B cell (primary cell): ENCODE data around the gene EIF1B. TPM values are rescaled to one million over a fixed set of nuclear protein-coding genes. Genes with fewer than 3 reads are reported as not detected.

Experiments
- ATAC-seq: fragments of 200-7000 bp; cut with Tn5 transposase; one replicate; pipeline ENCODE4 v1.10.0; 2021; ENCODE audit warnings: low read depth, mild to moderate bottlenecking, moderate number of reproducible peaks, moderate library complexity
- CTCF ChIA-PET: fragments of 350-600 bp; sonication (Branson Sonifier 250); formaldehyde crosslinking; loops from one replicate; lab custom pipeline; 2021; ENCODE audit warnings: antibody characterized with exemption, inconsistent platforms; lab: Charles Lee
- POLR2A ChIA-PET: fragments of 350-600 bp; sonication (Branson Sonifier 250); formaldehyde crosslinking; loops from one replicate; lab custom pipeline; 2021; ENCODE audit warnings: antibody characterized with exemption; lab: Charles Lee
- DNase-seq: peaks from one replicate; pipeline ENCODE4 v3.0.0; 2013
- H2AFZ ChIP-seq: 2 replicates; pipeline ENCODE4 v1.6.1; 2012; ENCODE audit warnings: mild to moderate bottlenecking, low read depth, low read length; ENCODE audit not compliant: insufficient read depth, poor library complexity, severe bottlenecking
- H3K27ac ChIP-seq, 2 donors: 1 replicate in 1 of 2; 2 replicates in 1 of 2; pipeline ENCODE4 v1.5.1; 2012 to 2013; ENCODE audit warnings: low read length in 2 of 2, mild to moderate bottlenecking in 2 of 2, moderate library complexity in 1 of 2
- H3K27me3 ChIP-seq, 4 experiments: fragments of 200-600 bp in 1 of 4; sonication (generic) in 1 of 4; replicated peaks in 1 of 4; 1 replicate in 2 of 4; 2 replicates in 2 of 4; pipeline versions ENCODE4 v1.6.1 to v1.7.0; 2013 to 2016; ENCODE audit warnings: low read length in 3 of 4, mild to moderate bottlenecking in 2 of 4, mixed read lengths in 1 of 4, moderate library complexity in 1 of 4; ENCODE audit not compliant: insufficient read depth in 4 of 4, control insufficient read depth in 3 of 4; ENCODE audit errors: control extremely low read depth in 1 of 4
- H3K36me3 ChIP-seq, 2 experiments: replicated peaks in 1 of 2; 1 replicate in 1 of 2; 2 replicates in 1 of 2; pipeline versions ENCODE4 v1.6.1 to v1.7.1; 2013; ENCODE audit warnings: low read length in 1 of 2; ENCODE audit not compliant: insufficient read depth in 2 of 2, control insufficient read depth in 1 of 2; ENCODE audit errors: control extremely low read depth in 1 of 2, extremely low read depth in 1 of 2
- H3K4me1 ChIP-seq, 2 donors: fragments of 200-600 bp in 1 of 2; sonication (generic) in 1 of 2; 1 replicate in 1 of 2; 2 replicates in 1 of 2; pipeline versions ENCODE4 v1.5.1 to v1.6.1; 2013 to 2017; ENCODE audit warnings: low read length in 2 of 2; ENCODE audit not compliant: control insufficient read depth in 2 of 2, insufficient read depth in 2 of 2
- H3K4me2 ChIP-seq: replicated peaks from 2 replicates; pipeline ENCODE3; 2012; ENCODE audit warnings: mild to moderate bottlenecking, low read depth, low read length; ENCODE audit not compliant: poor library complexity, severe bottlenecking
- H3K4me3 ChIP-seq, 5 experiments: fragments of 200-600 bp in 1 of 5; sonication (generic) in 1 of 5; 1 replicate in 3 of 5; 2 replicates in 2 of 5; pipeline versions ENCODE4 v1.5.1 to v1.7.0; 2011 to 2016; ENCODE audit warnings: low read length in 4 of 5, mild to moderate bottlenecking in 4 of 5, low read depth in 2 of 5, control low read depth in 1 of 5, moderate library complexity in 1 of 5; ENCODE audit not compliant: insufficient read depth in 1 of 5; ENCODE audit errors: control extremely low read depth in 1 of 5, extremely low read depth in 1 of 5
- H3K79me2 ChIP-seq: fragments of 200-600 bp; sonication (generic); one replicate; pipeline ENCODE4 v1.6.0; 2016; ENCODE audit warnings: low read length; ENCODE audit not compliant: control insufficient read depth, insufficient read depth
- H3K9ac ChIP-seq: fragments of 200-600 bp; sonication (generic); 2 replicates; pipeline ENCODE4 v1.6.1; 2017; ENCODE audit warnings: mild to moderate bottlenecking, low read length, moderate library complexity
- H3K9me3 ChIP-seq, 3 donors: one replicate each; pipeline versions ENCODE4 v1.6.1 to v1.7.1; 2013; ENCODE audit warnings: low read length in 2 of 3; ENCODE audit not compliant: control insufficient read depth in 2 of 3, insufficient read depth in 1 of 3; ENCODE audit errors: control extremely low read depth in 1 of 3
- H4K20me1 ChIP-seq: 2 replicates; pipeline ENCODE4 v1.6.0; 2012; ENCODE audit warnings: mild to moderate bottlenecking, low read length; ENCODE audit not compliant: insufficient read depth, control insufficient read depth, poor library complexity, severe bottlenecking
- H3K27ac Mint-ChIP-seq: one replicate; pipeline ENCODE4 v1.8.0; 2021; ENCODE audit warnings: mixed read lengths
- H3K27me3 Mint-ChIP-seq: one replicate; pipeline ENCODE4 v1.8.0; 2021; ENCODE audit warnings: mixed read lengths
- H3K4me1 Mint-ChIP-seq: one replicate; pipeline ENCODE4 v1.8.0; 2021; ENCODE audit warnings: mixed read lengths
- H3K4me3 Mint-ChIP-seq: one replicate; pipeline ENCODE4 v1.8.0; 2021; ENCODE audit warnings: mixed read lengths
- H3K9me3 Mint-ChIP-seq: one replicate; pipeline ENCODE4 v1.8.0; 2022; ENCODE audit warnings: mixed read lengths; ENCODE audit not compliant: insufficient read depth
- CTCF ChIP-seq: fragments of 200-600 bp; IDR thresholded peaks from one replicate; pipeline ENCODE4 v1.8.0; 2022; ENCODE audit warnings: antibody characterized with exemption, mild to moderate bottlenecking
- EZH2 ChIP-seq: IDR thresholded peaks from 2 replicates; pipeline ENCODE4 v1.6.1; 2012; ENCODE audit warnings: borderline replicate concordance, low read depth, mild to moderate bottlenecking, moderate library complexity, low read length; ENCODE audit not compliant: insufficient read depth, poor library complexity, severe bottlenecking
- WGBS: methylation state at CpG from one replicate; pipeline ENCODE4 v1.1.5; 2013; ENCODE audit warnings: missing lambda C conversion rate; ENCODE audit not compliant: insufficient coverage; 5-methylcytosine and 5-hydroxymethylcytosine counted together
- intact Hi-C: fragments of 100-400 bp; cut with micrococcal nuclease; formaldehyde crosslinking; loops from one replicate; pipeline ENCODE4 v1.10.0; 2022
- polyA plus RNA-seq: library from polyadenylated mRNA; depleted of rRNA; stranded (reverse); fragments of >200 nt; gene quantifications from 2 replicates; pipeline ENCODE4 v1.2.3, GENCODE V29; 2012
- total RNA-seq, 2 donors: library from RNA; stranded (reverse); fragments of 120-200 nt in 1 of 2; gene quantifications; 1 replicate in 1 of 2; 2 replicates in 1 of 2; pipeline versions ENCODE4 v1.2.3 to v1.2.4, GENCODE V29; 2013 to 2022

EIF1B gene
- total and polyA plus RNA-seq, 2 donors (not counting 1 experiment from before 2014, with no cell fraction given): 76.7 to 78.1 TPM

- no peak for TF ChIP-seq EZH2
- no peak for TF ChIP-seq CTCF
- Histone ChIP-seq H3K9ac (peak overlapping the region; percentile 99), H3K9me3 (no peaks in the 10 kb centered on the region), H3K36me3 (peaks cover 15 to 28% of the 10 kb centered on the region in 2 experiments), H3K4me1 (peaks cover 15 to 20% of the 10 kb centered on the region in 2 donors), H3K27ac (peak overlapping the region; percentile 96 to 97), H3K4me3 (peak overlapping the region; percentile 61 to 98 (median 90)), H3K27me3 (no peaks in the 10 kb centered on the region), H3K79me2 (peaks cover 29% of the 10 kb centered on the region), H4K20me1 (no peaks in the 10 kb centered on the region), H2AFZ (peak overlapping the region; percentile 90), H3K4me2 (peak overlapping the region; percentile 88)
- WGBS: 21% methylated on average over 20 of the region's 20 CpGs
- DNase-seq: no peak
- intact Hi-C loops: loop anchor here (1.0 kb wide), 9 partner anchors 144 to 1653 kb away; partner anchors contain the start of genes CTNNB1, RPL14, RPSA and ULK4
- ATAC-seq: no peak
- Mint-ChIP-seq H3K4me3 (peak overlapping the region; percentile 96), H3K4me1 (peaks cover 34% of the 10 kb centered on the region), H3K9me3 (no peaks in the 10 kb centered on the region), H3K27ac (peak overlapping the region; percentile 99), H3K27me3 (no peaks in the 10 kb centered on the region)
- CTCF ChIA-PET: interaction anchor here (0.6 to 3.6 kb wide), 10 partner anchors 8 to 217 kb away, joined by 3 to 26 read pairs (median 5); partner anchors contain the start of gene ZNF619
- POLR2A ChIA-PET: interaction anchor here (1.3 kb wide), 1 partner anchor 148 kb away, joined by 6 read pairs; the partner anchor contains the start of gene RPL14
Observed at GRCh38 chr3:40308725-40309417, 636 bp upstream of the EIF1B start.
